A673 (cell line): ENCODE data around the gene FUCA1.

Source experiments
- CTCF ChIP-seq: fragments of 300-800, 200-600 bp; sonication (generic); conservative IDR thresholded peaks from 2 replicates; pipeline ENCODE4 v1.5.1; 2017; ENCODE audit warnings: low read depth, mild to moderate bottlenecking, antibody characterized with exemption, low read length, moderate library complexity, mixed read lengths
- EZH2 ChIP-seq: fragments of 200-600 bp; sonication (generic); IDR thresholded peaks from 2 replicates; pipeline ENCODE4 v1.6.1; 2017; ENCODE audit warnings: borderline replicate concordance, low read depth, mild to moderate bottlenecking, mixed read lengths, antibody characterized with exemption, low read length; ENCODE audit not compliant: poor library complexity, severe bottlenecking

- no peak for TF ChIP-seq CTCF
- TF ChIP-seq EZH2, result no peak
Observed at GRCh38 chr1:23869051-23869450, 961 bp upstream of the FUCA1 start.
